Ishikawa (cell line): ENCODE measurements around the gene GBX2.

Experiments
- CEBPB ChIP-seq: IDR thresholded peaks from 2 replicates; pipeline ENCODE4 v1.6.1; 2012
- CREB1 ChIP-seq: IDR thresholded peaks from 2 replicates; pipeline ENCODE4 v1.6.1; 2012; ENCODE audit warnings: low read depth
- EGR1 ChIP-seq: IDR thresholded peaks from 2 replicates; pipeline ENCODE4 v1.6.1; 2012
- EP300 ChIP-seq: IDR thresholded peaks from 2 replicates; pipeline ENCODE4 v1.6.1; 2012; ENCODE audit warnings: borderline replicate concordance
- FOXM1 ChIP-seq: IDR thresholded peaks from 2 replicates; pipeline ENCODE4 v1.6.1; 2012; ENCODE audit warnings: low read depth, borderline replicate concordance
- MAX ChIP-seq: IDR thresholded peaks from 2 replicates; pipeline ENCODE4 v1.6.1; 2012
- NFIC ChIP-seq: IDR thresholded peaks from 2 replicates; pipeline ENCODE4 v1.6.1; 2012
- RAD21 ChIP-seq: IDR thresholded peaks from 2 replicates; pipeline ENCODE4 v1.6.1; 2012; ENCODE audit warnings: low read depth
- REST ChIP-seq: IDR thresholded peaks from 2 replicates; pipeline ENCODE4 v1.6.1; 2012; ENCODE audit warnings: low read depth, mild to moderate bottlenecking
- TAF1 ChIP-seq: IDR thresholded peaks from 2 replicates; pipeline ENCODE4 v1.6.1; 2012; ENCODE audit warnings: low read depth, mild to moderate bottlenecking
- TCF12 ChIP-seq: IDR thresholded peaks from 2 replicates; pipeline ENCODE4 v1.6.1; 2012; ENCODE audit warnings: low read depth
- TEAD4 ChIP-seq: IDR thresholded peaks from 2 replicates; pipeline ENCODE4 v1.6.1; 2012
- USF1 ChIP-seq: IDR thresholded peaks from 2 replicates; pipeline ENCODE4 v1.6.1; 2012
- YY1 ChIP-seq: IDR thresholded peaks from 2 replicates; pipeline ENCODE4 v1.6.1; 2012; ENCODE audit warnings: low read depth
- ZBTB7A ChIP-seq: IDR thresholded peaks from 2 replicates; pipeline ENCODE4 v1.6.1; 2012; ENCODE audit warnings: low read depth

The GBX2 gene

GRCh38 chr2:236136538-236136937, 31.6 kb downstream of the GBX2 start:
- TF ChIP-seq USF1 = no peak
- no peak for TF ChIP-seq TEAD4
- no peak for TF ChIP-seq ZBTB7A
- TF ChIP-seq NFIC = no peak
- no peak for TF ChIP-seq MAX
- TF ChIP-seq EGR1 = no peak
- TF ChIP-seq CREB1 = no peak
- no peak for TF ChIP-seq EP300
- no peak for TF ChIP-seq TCF12
- TF ChIP-seq RAD21 = no peak
- no peak for TF ChIP-seq CEBPB
- no peak for TF ChIP-seq TAF1

- TF ChIP-seq TCF12 (no peak), TAF1 (no peak), USF1 (no peak), REST (no peak), EGR1 (no peak), CEBPB (no peak), ZBTB7A (no peak), EP300 (no peak)
Measured at GRCh38 chr2:236133410-236134012, 34.7 kb downstream of the GBX2 start.

GRCh38 chr2:236131073-236131692, 37.0 kb downstream of the GBX2 start:
- no peak for TF ChIP-seq TAF1
- no peak for TF ChIP-seq CEBPB
- TF ChIP-seq EGR1 = no peak
- TF ChIP-seq YY1 = no peak
- TF ChIP-seq REST = no peak
- TF ChIP-seq MAX = no peak
- TF ChIP-seq TEAD4 = no peak
- TF ChIP-seq EP300 = no peak
- TF ChIP-seq RAD21 = no peak
- no peak for TF ChIP-seq CREB1
- TF ChIP-seq FOXM1 = no peak
- no peak for TF ChIP-seq NFIC
- no peak for TF ChIP-seq USF1
- TF ChIP-seq TCF12 = no peak
- no peak for TF ChIP-seq ZBTB7A

- TF ChIP-seq TAF1 = no peak
- no peak for TF ChIP-seq RAD21
- TF ChIP-seq TCF12 = no peak
- no peak for TF ChIP-seq CREB1
- no peak for TF ChIP-seq CEBPB
- TF ChIP-seq EGR1 = no peak
- TF ChIP-seq FOXM1 = no peak
Measured at GRCh38 chr2:236130349-236130998, 37.7 kb downstream of the GBX2 start.

GRCh38 chr2:236129935-236130334, 38.3 kb downstream of the GBX2 start:
- TF ChIP-seq RAD21 (no peak), MAX (no peak), ZBTB7A (no peak), REST (no peak), YY1 (no peak), CEBPB (no peak), CREB1 (no peak), USF1 (no peak), TEAD4 (no peak), TAF1 (no peak), TCF12 (no peak), EP300 (no peak), FOXM1 (no peak), NFIC (no peak), EGR1 (no peak)
